IPS-20b (cell line): ENCODE measurements around the gene LTBP1.
"Not testable (repeated sequence)": the region's sequence is repeated elsewhere in the genome, so short reads cannot be mapped to it uniquely, and the experiment has no call there.

Source experiments
- H3K27ac ChIP-seq: one replicate; pipeline ENCODE4 v1.5.1; 2013; ENCODE audit warnings: low read length
- H3K27me3 ChIP-seq: 2 replicates; pipeline ENCODE4 v1.6.1; 2013; ENCODE audit warnings: mild to moderate bottlenecking, low read length, inconsistent platforms; ENCODE audit not compliant: insufficient read depth
- H3K36me3 ChIP-seq: 2 replicates; pipeline ENCODE4 v1.6.1; 2013; ENCODE audit warnings: low read depth, mild to moderate bottlenecking, inconsistent platforms, low read length, moderate library complexity; ENCODE audit not compliant: insufficient read depth
- H3K4me1 ChIP-seq: 2 replicates; pipeline ENCODE4 v1.6.1; 2013; ENCODE audit warnings: mild to moderate bottlenecking, control low read depth, inconsistent platforms, low read length, moderate library complexity; ENCODE audit not compliant: insufficient read depth
- H3K4me3 ChIP-seq: 2 replicates; pipeline ENCODE4 v1.5.1; 2013; ENCODE audit warnings: mild to moderate bottlenecking, low read length, inconsistent platforms
- H3K9ac ChIP-seq: 2 replicates; pipeline ENCODE4 v1.6.1; 2013; ENCODE audit warnings: low read depth, mild to moderate bottlenecking, inconsistent platforms, low read length, moderate library complexity
- H3K9me3 ChIP-seq: 2 replicates; pipeline ENCODE4 v1.6.1; 2013; ENCODE audit warnings: mild to moderate bottlenecking, low read depth, low read length, inconsistent platforms; ENCODE audit not compliant: insufficient read depth

LTBP1 gene

GRCh38 chr2:33366473-33366872, 419.7 kb downstream of the LTBP1 start:
- H3K36me3 ChIP-seq, result no peaks in the 10 kb centered on the region
- H3K27me3 ChIP-seq, result no peaks in the 10 kb centered on the region
- H3K9ac ChIP-seq, result no peak overlapping the region
- no peak overlapping the region for H3K27ac ChIP-seq
- no peaks in the 10 kb centered on the region for H3K4me1 ChIP-seq
- no peaks in the 10 kb centered on the region for H3K9me3 ChIP-seq
- no peak overlapping the region for H3K4me3 ChIP-seq

- H3K9ac ChIP-seq, H3K9me3 ChIP-seq, H3K4me1 ChIP-seq, H3K36me3 ChIP-seq, H3K27me3 ChIP-seq, H3K4me3 ChIP-seq, H3K27ac ChIP-seq: not testable (repeated sequence)
These were observed 421.8 kb downstream of the LTBP1 start for GRCh38 chr2:33368524-33368923.

GRCh38 chr2:33369191-33369590, 422.4 kb downstream of the LTBP1 start:
- H3K27ac ChIP-seq, result no peak overlapping the region
- H3K27me3 ChIP-seq, result no peaks in the 10 kb centered on the region

GRCh38 chr2:33370636-33371265, 424.0 kb downstream of the LTBP1 start:
- Histone ChIP-seq H3K27ac (no peak overlapping the region), H3K36me3 (no peaks in the 10 kb centered on the region), H3K9ac (no peak overlapping the region), H3K4me3 (no peak overlapping the region), H3K9me3 (no peaks in the 10 kb centered on the region), H3K27me3 (no peaks in the 10 kb centered on the region), H3K4me1 (no peaks in the 10 kb centered on the region)

More at GRCh38 chr2:33369191-33369590, 422.4 kb downstream of the LTBP1 start:
- no peak overlapping the region for H3K9ac ChIP-seq
- no peaks in the 10 kb centered on the region for H3K9me3 ChIP-seq
- H3K4me3 ChIP-seq, result no peak overlapping the region
- no peaks in the 10 kb centered on the region for H3K4me1 ChIP-seq
- H3K36me3 ChIP-seq, result no peaks in the 10 kb centered on the region

- Histone ChIP-seq H3K27ac (no peak overlapping the region), H3K27me3 (no peaks in the 10 kb centered on the region)
These were observed 424.7 kb downstream of the LTBP1 start for GRCh38 chr2:33371304-33372090.

GRCh38 chr2:33372940-33373553, 426.3 kb downstream of the LTBP1 start:
- no peak overlapping the region for H3K27ac ChIP-seq

More at GRCh38 chr2:33371304-33372090, 424.7 kb downstream of the LTBP1 start:
- Histone ChIP-seq H3K4me3 (no peak overlapping the region), H3K4me1 (no peaks in the 10 kb centered on the region), H3K36me3 (no peaks in the 10 kb centered on the region), H3K9me3 (no peaks in the 10 kb centered on the region), H3K9ac (no peak overlapping the region)

GRCh38 chr2:33373986-33374385, 427.2 kb downstream of the LTBP1 start:
- H3K27ac ChIP-seq, result no peak overlapping the region
- H3K4me1 ChIP-seq, result peaks cover 7% of the 10 kb centered on the region; the same call in 1 of the 2 replicates

More at GRCh38 chr2:33372940-33373553, 426.3 kb downstream of the LTBP1 start:
- H3K9ac ChIP-seq, result no peak overlapping the region
- no peaks in the 10 kb centered on the region for H3K36me3 ChIP-seq
- H3K27me3 ChIP-seq, result no peaks in the 10 kb centered on the region
- no peaks in the 10 kb centered on the region for H3K9me3 ChIP-seq
- no peaks in the 10 kb centered on the region; the same call in 1 of the 2 replicates for H3K4me1 ChIP-seq
- no peak overlapping the region for H3K4me3 ChIP-seq

GRCh38 chr2:33375054-33375453, 428.3 kb downstream of the LTBP1 start:
- Histone ChIP-seq H3K27ac (no peak overlapping the region), H3K36me3 (no peaks in the 10 kb centered on the region), H3K9me3 (no peaks in the 10 kb centered on the region), H3K27me3 (no peaks in the 10 kb centered on the region), H3K4me3 (no peak overlapping the region), H3K9ac (no peak overlapping the region), H3K4me1 (peaks cover 13% of the 10 kb centered on the region; the same call in 1 of the 2 replicates)

More at GRCh38 chr2:33373986-33374385, 427.2 kb downstream of the LTBP1 start:
- Histone ChIP-seq H3K9me3 (no peaks in the 10 kb centered on the region), H3K36me3 (no peaks in the 10 kb centered on the region), H3K9ac (no peak overlapping the region), H3K4me3 (no peak overlapping the region), H3K27me3 (no peaks in the 10 kb centered on the region)

- Histone ChIP-seq H3K9me3 (no peaks in the 10 kb centered on the region), H3K9ac (no peak overlapping the region), H3K36me3 (no peaks in the 10 kb centered on the region), H3K27ac (no peak overlapping the region), H3K4me1 (peaks cover 13% of the 10 kb centered on the region; the same call in 1 of the 2 replicates), H3K27me3 (no peaks in the 10 kb centered on the region), H3K4me3 (no peak overlapping the region)
These were observed 430.3 kb downstream of the LTBP1 start for GRCh38 chr2:33377048-33377447.

GRCh38 chr2:33378556-33379210, 431.9 kb downstream of the LTBP1 start:
- Histone ChIP-seq H3K27me3 (no peaks in the 10 kb centered on the region), H3K27ac (no peak overlapping the region), H3K4me3 (no peak overlapping the region), H3K4me1 (peaks cover 13% of the 10 kb centered on the region; the same call in 1 of the 2 replicates), H3K9me3 (no peaks in the 10 kb centered on the region), H3K36me3 (no peaks in the 10 kb centered on the region), H3K9ac (no peak overlapping the region; the same call in 1 of the 2 replicates)

GRCh38 chr2:33380001-33380609, 433.4 kb downstream of the LTBP1 start:
- no peaks in the 10 kb centered on the region for H3K36me3 ChIP-seq
- no peaks in the 10 kb centered on the region for H3K27me3 ChIP-seq
- no peak overlapping the region for H3K27ac ChIP-seq
- H3K4me1 ChIP-seq, result peaks cover 13% of the 10 kb centered on the region; the same call in 1 of the 2 replicates
- no peak overlapping the region for H3K4me3 ChIP-seq
- no peak overlapping the region for H3K9ac ChIP-seq
- no peaks in the 10 kb centered on the region for H3K9me3 ChIP-seq
